Muscle layer of duodenum (tissue), 2 donors: ENCODE data around the gene ANK2.

ENCODE experiments used
- H3K27ac ChIP-seq: one replicate; pipeline ENCODE4 v1.7.0; 2013; ENCODE audit warnings: mild to moderate bottlenecking, low read length
- H3K27me3 ChIP-seq: one replicate; pipeline ENCODE4 v1.7.0; 2013; ENCODE audit warnings: low read depth, mild to moderate bottlenecking, control low read depth, low read length
- H3K36me3 ChIP-seq, 2 donors: one replicate each; pipeline ENCODE4 v1.7.0; 2013; ENCODE audit warnings: low read length in 2 of 2, control low read depth in 1 of 2, mild to moderate bottlenecking in 1 of 2; ENCODE audit not compliant: insufficient read depth in 2 of 2, control insufficient read depth in 1 of 2
- H3K4me1 ChIP-seq, 2 donors: one replicate each; pipeline ENCODE4 v1.7.0; 2013; ENCODE audit warnings: low read length in 2 of 2, mild to moderate bottlenecking in 2 of 2, control low read depth in 1 of 2, moderate library complexity in 1 of 2; ENCODE audit not compliant: insufficient read depth in 2 of 2, control insufficient read depth in 1 of 2
- H3K4me3 ChIP-seq, 2 donors: one replicate each; pipeline ENCODE4 v1.7.0; 2013; ENCODE audit warnings: low read length in 2 of 2, low read depth in 1 of 2, mild to moderate bottlenecking in 1 of 2
- H3K9me3 ChIP-seq, 2 donors: one replicate each; pipeline ENCODE4 v1.7.0; 2013; ENCODE audit warnings: low read length in 2 of 2, control low read depth in 1 of 2, mild to moderate bottlenecking in 1 of 2; ENCODE audit not compliant: control insufficient read depth in 1 of 2
- donor health status: healthy.

ANK2 gene

DNA sequence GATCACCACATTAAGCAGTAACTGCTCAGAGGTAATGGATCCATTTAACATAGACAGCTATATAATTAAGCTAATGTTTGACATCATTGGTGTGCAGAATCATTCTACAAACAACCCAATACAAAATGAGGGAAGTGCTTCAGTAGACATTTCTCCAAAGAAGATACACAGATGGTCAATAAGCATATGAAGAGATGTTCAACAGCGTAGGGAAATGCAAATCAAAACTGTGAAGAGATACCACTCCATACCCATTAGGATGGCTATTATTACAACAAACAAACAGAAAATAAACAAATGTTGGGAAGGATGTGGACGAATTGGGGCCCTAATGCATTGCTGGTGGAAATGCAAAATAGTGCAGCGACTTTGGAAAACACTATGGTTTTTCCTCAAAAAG, 294.6 kb downstream of the ANK2 start:
- no peaks in the 10 kb centered on the region for H3K9me3 ChIP-seq
- no peaks in the 10 kb centered on the region for H3K27me3 ChIP-seq
- H3K36me3 ChIP-seq, result peaks cover 12 to 28% of the 10 kb centered on the region in 2 donors
- no peak overlapping the region for H3K27ac ChIP-seq
- no peak overlapping the region for H3K4me3 ChIP-seq
- H3K4me1 ChIP-seq, result no peaks in the 10 kb centered on the region

DNA sequence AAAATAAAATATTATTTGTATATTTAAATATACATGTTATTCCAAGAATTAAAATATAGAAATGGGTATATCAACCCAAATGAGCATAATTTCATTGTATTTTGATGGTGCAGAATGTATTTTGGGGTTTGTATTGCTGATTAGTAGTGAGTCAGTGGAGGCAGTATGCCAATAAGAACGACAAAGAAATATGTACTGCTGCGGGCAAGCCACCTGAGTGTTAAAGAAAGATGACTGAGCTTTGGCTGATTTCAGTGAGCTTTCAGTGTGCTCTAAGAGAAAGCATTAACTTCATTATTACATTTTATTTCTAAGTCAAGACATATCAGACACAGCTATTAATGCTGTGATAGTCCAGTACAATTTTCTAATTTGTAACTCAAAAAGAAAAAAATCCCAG, 297.8 kb downstream of the ANK2 start:
- no peak overlapping the region for H3K27ac ChIP-seq
- no peaks in the 10 kb centered on the region for H3K9me3 ChIP-seq
- peaks cover 12 to 18% of the 10 kb centered on the region in 2 donors for H3K36me3 ChIP-seq
- H3K4me1 ChIP-seq, result no peaks in the 10 kb centered on the region
- H3K4me3 ChIP-seq, result no peak overlapping the region
- H3K27me3 ChIP-seq, result no peaks in the 10 kb centered on the region

DNA sequence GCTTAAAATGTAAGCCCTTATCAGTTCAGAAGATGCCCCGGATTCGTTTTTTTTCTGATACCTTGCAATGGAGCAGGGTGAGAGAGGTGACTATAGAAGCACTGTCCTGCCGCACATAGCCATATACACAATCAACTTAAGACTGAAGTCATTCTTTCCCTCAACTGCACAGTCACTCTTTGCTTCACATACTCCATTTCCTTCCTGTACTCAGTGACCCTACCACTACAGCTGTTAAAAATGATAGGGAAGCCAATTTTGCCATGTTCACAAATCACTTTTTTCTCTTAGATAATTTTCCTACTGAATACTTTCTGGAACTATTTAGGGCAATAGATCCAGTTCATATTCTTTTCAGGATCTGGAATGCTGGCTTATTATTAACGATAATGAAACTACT, 300.0 kb downstream of the ANK2 start:
- Histone ChIP-seq H3K27me3 (no peaks in the 10 kb centered on the region), H3K36me3 (peaks cover 12 to 23% of the 10 kb centered on the region in 2 donors), H3K9me3 (no peaks in the 10 kb centered on the region)

DNA sequence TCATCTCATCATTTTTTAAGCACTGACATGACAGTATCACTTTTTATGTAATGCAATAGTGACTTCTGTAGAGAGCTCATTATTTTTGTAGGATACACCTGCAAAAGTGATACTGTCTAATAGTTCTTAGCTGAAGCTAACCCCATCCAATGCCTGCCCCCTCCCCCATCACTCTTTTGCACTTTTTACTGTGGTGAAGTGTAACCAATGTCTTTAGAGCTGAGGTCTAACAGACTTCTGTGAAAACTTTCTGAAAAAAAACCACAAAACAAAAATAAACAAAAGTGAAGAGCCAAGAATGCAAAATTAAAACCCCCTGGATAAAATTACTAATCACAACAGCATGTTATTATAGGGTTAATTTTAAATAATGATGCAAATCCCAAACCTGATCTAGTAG, 301.1 kb downstream of the ANK2 start:
- Histone ChIP-seq H3K9me3 (no peaks in the 10 kb centered on the region), H3K27ac (no peak overlapping the region), H3K27me3 (no peaks in the 10 kb centered on the region), H3K36me3 (peaks cover 12 to 18% of the 10 kb centered on the region in 2 donors), H3K4me3 (no peak overlapping the region), H3K4me1 (no peaks in the 10 kb centered on the region)

More for the DNA sequence above, 300.0 kb downstream of the ANK2 start:
- no peaks in the 10 kb centered on the region for H3K4me1 ChIP-seq
- no peak overlapping the region for H3K4me3 ChIP-seq
- no peak overlapping the region for H3K27ac ChIP-seq

DNA sequence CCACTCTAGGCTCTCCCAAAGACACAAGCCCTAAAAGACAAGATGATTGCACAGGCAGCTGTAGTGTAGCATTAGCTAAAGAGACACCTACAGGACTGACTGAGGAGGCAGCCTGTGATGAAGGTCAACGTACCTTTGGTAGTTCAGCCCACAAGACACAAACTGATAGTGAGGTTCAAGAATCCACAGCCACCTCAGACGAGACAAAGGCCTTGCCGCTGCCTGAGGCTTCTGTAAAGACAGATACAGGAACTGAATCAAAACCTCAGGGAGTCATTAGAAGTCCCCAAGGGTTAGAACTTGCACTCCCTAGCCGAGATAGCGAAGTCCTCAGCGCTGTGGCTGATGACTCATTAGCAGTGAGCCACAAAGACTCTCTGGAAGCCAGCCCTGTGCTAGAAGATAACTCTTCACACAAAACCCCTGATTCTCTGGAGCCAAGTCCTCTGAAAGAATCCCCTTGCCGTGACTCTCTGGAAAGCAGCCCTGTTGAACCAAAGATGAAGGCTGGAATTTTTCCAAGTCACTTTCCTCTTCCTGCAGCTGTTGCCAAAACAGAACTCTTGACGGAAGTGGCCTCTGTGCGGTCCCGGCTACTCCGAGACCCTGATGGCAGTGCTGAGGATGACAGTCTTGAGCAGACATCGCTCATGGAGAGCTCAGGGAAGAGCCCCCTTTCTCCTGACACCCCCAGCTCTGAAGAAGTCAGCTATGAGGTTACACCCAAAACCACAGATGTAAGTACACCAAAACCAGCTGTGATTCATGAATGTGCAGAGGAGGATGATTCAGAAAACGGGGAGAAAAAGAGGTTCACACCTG, 306.3 kb downstream of the ANK2 start:
- Histone ChIP-seq H3K27ac (no peak overlapping the region), H3K4me1 (no peaks in the 10 kb centered on the region), H3K9me3 (no peaks in the 10 kb centered on the region), H3K4me3 (no peak overlapping the region), H3K36me3 (peaks cover 8 to 22% of the 10 kb centered on the region in 2 donors), H3K27me3 (no peaks in the 10 kb centered on the region)

DNA sequence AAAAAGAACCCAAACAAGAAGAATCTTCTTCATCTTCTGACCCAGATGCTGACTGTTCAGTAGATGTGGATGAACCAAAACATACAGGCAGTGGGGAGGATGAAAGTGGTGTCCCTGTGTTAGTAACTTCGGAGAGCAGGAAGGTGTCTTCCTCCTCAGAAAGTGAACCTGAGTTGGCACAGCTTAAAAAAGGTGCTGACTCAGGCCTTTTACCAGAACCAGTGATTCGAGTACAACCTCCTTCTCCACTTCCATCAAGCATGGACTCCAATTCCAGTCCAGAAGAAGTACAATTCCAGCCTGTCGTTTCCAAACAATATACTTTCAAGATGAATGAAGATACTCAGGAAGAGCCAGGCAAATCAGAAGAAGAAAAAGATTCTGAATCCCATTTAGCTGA, 307.0 kb downstream of the ANK2 start:
- Histone ChIP-seq H3K4me3 (no peak overlapping the region), H3K4me1 (no peaks in the 10 kb centered on the region), H3K27ac (no peak overlapping the region), H3K36me3 (peaks cover 8 to 24% of the 10 kb centered on the region in 2 donors), H3K27me3 (no peaks in the 10 kb centered on the region), H3K9me3 (no peaks in the 10 kb centered on the region)

DNA sequence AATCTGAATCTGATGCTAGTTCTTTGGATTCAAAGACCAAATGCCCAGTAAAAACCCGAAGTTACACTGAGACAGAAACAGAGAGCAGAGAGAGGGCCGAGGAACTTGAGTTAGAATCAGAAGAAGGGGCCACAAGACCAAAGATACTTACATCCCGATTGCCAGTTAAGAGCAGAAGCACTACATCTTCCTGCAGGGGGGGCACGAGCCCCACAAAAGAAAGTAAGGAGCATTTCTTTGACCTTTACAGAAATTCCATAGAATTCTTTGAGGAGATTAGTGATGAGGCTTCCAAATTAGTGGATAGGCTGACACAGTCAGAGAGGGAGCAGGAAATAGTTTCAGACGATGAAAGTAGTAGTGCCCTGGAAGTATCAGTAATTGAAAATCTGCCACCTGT, 309.3 kb downstream of the ANK2 start:
- Histone ChIP-seq H3K36me3 (peaks cover 17 to 18% of the 10 kb centered on the region in 2 donors), H3K4me1 (no peaks in the 10 kb centered on the region), H3K27me3 (no peaks in the 10 kb centered on the region), H3K27ac (no peak overlapping the region), H3K4me3 (no peak overlapping the region), H3K9me3 (no peaks in the 10 kb centered on the region)

DNA sequence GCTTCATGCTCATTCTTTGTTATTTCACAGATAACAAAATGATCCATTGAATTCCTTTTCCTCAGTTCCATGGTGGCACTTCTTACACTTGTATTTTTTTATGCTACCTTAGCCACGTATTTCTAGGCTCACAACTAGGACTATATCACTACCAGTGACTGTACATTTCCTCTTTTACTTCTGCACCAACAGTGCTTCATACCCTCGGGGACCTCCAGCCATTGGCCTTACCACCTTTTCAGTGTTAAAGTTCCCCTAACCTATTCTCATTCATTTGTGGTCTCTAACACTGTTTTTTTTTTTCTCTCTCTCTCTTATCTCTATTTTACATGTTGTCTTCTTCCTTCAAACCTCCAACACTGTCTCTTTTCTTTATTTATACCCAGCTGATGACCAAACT, 315.9 kb downstream of the ANK2 start:
- Histone ChIP-seq H3K4me3 (no peak overlapping the region), H3K4me1 (no peaks in the 10 kb centered on the region), H3K27ac (no peak overlapping the region), H3K9me3 (no peaks in the 10 kb centered on the region), H3K27me3 (no peaks in the 10 kb centered on the region), H3K36me3 (peaks cover 19 to 55% of the 10 kb centered on the region in 2 donors)

DNA sequence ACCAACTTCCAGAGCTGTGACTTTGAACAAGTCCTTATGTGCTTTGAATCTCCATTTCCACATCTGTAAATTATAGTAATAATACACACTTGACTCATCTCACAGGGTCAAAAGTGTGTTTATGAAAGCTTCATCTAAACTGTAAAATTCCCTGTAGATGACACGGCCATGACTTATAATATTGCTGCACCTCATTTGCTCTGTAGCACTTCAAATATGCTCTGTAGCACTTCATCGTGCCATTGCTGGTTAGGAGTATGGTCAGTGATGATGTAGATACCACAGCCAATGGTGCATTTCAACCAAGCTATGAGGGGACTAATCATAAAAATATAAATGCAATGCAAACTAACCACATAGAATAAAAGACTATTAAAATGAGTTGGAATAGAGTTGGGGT, 318.6 kb downstream of the ANK2 start:
- H3K9me3 ChIP-seq, result no peaks in the 10 kb centered on the region
- H3K4me3 ChIP-seq, result no peak overlapping the region
- H3K27ac ChIP-seq, result no peak overlapping the region
- H3K4me1 ChIP-seq, result no peaks in the 10 kb centered on the region
- H3K36me3 ChIP-seq, result peaks cover 17 to 61% of the 10 kb centered on the region in 2 donors
- no peaks in the 10 kb centered on the region for H3K27me3 ChIP-seq

DNA sequence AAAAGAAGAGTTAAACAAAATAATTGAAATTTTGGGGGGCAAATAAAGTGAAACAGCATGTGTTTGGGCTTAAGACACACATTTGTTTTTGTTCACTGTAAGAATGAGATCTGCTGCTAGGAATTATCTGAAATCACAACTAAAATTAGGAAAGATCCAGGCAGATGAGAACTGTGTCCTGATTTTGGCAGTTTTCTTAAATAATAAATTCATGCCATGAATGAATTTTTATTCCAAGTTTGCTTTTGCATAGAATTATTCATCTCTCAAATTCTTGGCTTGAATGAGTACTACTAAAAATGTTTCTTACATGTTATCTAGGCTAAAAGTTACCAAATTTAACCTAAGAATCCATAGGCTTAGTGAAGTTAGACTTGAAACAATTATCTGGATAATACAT, 321.7 kb downstream of the ANK2 start:
- H3K9me3 ChIP-seq, result no peaks in the 10 kb centered on the region

DNA sequence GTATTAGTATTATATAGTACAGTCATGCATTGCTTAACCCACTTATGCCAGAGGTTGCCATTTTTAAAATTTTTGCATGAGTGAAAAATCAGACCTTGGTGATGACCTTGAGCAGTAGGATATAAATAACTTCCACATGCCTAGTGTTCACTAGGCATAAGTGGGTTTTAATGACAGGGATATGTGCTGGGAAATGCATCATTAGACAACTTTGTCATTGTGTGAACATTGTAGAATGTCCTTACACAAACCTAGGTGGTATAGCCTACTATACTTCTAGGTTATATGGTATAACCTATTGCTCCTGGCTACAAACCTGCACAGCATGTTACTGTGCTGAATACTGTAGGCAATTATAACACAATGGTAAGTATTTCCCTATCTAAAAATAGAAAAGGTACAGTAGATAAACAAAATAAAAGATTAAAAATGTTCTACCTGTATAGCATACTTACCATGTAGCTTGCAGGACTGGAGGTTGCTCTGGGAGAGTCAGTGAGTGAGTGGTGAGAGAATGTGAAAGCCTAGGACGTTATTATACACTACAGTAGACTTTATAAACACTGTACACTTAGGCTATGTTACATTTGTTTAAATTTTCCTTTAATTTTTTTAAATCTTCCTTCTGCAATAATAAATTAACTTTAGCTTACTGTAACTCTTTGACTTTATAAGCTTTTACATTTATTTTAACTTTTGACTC, 326.7 kb downstream of the ANK2 start:
- H3K4me3 ChIP-seq, result no peak overlapping the region
- no peaks in the 10 kb centered on the region for H3K9me3 ChIP-seq
- H3K27ac ChIP-seq, result no peak overlapping the region
- peaks cover 0 to 4% of the 10 kb centered on the region in 2 donors for H3K4me1 ChIP-seq
- no peaks in the 10 kb centered on the region for H3K27me3 ChIP-seq
- H3K36me3 ChIP-seq, result peaks cover 0 to 29% of the 10 kb centered on the region in 2 donors

More for the DNA sequence above, 321.7 kb downstream of the ANK2 start:
- H3K4me1 ChIP-seq, result peaks cover 0 to 3% of the 10 kb centered on the region in 2 donors
- no peak overlapping the region for H3K27ac ChIP-seq
- H3K4me3 ChIP-seq, result no peak overlapping the region
- H3K27me3 ChIP-seq, result no peaks in the 10 kb centered on the region
- H3K36me3 ChIP-seq, result peaks cover 9 to 69% of the 10 kb centered on the region in 2 donors
